ENCODE results near the gene NR0B1.

NR0B1 gene

GRCh38 chrX:30262763-30263162 lies 46.4 kb downstream of the NR0B1 start:
- no peak for DNase-seq

GRCh38 chrX:30261012-30261411 lies 48.2 kb downstream of the NR0B1 start:
- no peak for DNase-seq

- no peak for DNase-seq
Measured at GRCh38 chrX:30259927-30260326, 49.3 kb downstream of the NR0B1 start.

Measured in stimulated activated CD4-positive, alpha-beta T cell treated with anti-CD3 and anti-CD28 coated beads, Interleukin-1b, Interleukin-23, amount 100 ng/mL, for 48 hours (primary cell).